Measurements from ENCODE around the gene ADCY3.

DNA sequence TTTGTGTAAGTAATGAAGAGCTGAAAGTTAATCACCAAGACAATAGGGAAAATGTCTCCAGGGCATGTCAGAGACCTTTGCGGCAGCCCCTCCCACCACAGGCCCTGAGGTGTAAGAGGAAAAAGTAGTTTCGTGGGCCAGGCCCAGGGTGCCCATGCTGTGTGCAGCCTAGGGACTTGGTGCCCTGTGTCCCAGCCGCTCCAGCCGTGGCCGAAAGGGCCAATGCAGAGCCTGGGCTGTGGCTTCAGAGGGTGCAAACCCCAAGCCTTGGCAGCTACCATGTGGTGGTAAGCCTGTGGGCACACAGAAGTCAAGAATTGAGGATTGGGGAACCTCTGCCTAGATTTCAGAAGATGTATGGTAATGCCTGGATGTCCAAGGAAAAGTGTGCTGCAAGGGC, 74.3 kb downstream of the ADCY3 start:
- TF ChIP-seq, protein P1, sequence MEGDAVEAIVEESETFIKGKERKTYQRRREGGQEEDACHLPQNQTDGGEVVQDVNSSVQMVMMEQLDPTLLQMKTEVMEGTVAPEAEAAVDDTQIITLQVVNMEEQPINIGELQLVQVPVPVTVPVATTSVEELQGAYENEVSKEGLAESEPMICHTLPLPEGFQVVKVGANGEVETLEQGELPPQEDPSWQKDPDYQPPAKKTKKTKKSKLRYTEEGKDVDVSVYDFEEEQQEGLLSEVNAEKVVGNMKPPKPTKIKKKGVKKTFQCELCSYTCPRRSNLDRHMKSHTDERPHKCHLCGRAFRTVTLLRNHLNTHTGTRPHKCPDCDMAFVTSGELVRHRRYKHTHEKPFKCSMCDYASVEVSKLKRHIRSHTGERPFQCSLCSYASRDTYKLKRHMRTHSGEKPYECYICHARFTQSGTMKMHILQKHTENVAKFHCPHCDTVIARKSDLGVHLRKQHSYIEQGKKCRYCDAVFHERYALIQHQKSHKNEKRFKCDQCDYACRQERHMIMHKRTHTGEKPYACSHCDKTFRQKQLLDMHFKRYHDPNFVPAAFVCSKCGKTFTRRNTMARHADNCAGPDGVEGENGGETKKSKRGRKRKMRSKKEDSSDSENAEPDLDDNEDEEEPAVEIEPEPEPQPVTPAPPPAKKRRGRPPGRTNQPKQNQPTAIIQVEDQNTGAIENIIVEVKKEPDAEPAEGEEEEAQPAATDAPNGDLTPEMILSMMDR (IDR thresholded peaks at IDR 0.05): no peak
- no peak for TF ChIP-seq ZFX (IDR thresholded peaks at IDR 0.05; ENCODE audit: borderline replicate concordance)
